Activated CD8-positive, alpha-beta T cell treated with anti-CD3 and anti-CD28 coated beads for 36 hours (primary cell): ENCODE results near the gene ESRRB. TPM values are rescaled to one million over a fixed set of nuclear protein-coding genes. Genes with fewer than 3 reads are reported as not detected.

Experiments used
- ATAC-seq: fragments of 200-7000 bp; cut with Tn5 transposase; one replicate; pipeline ENCODE4 v1.10.0; 2021; ENCODE audit warnings: mild to moderate bottlenecking, moderate library complexity
- CTCF ChIA-PET: fragments of 350-600 bp; sonication (Branson Sonifier 250); formaldehyde crosslinking; loops from one replicate; lab custom pipeline; 2021; ENCODE audit warnings: antibody characterized with exemption; lab: Charles Lee
- POLR2A ChIA-PET: fragments of 350-600 bp; sonication (Branson Sonifier 250); formaldehyde crosslinking; loops from one replicate; lab custom pipeline; 2021; ENCODE audit warnings: antibody characterized with exemption; lab: Charles Lee
- DNase-seq: peaks from one replicate; pipeline ENCODE4 v3.0.0-alpha.2; 2020
- H3K27ac Mint-ChIP-seq: one replicate; pipeline ENCODE4 v1.8.0; 2021; ENCODE audit warnings: mild to moderate bottlenecking, mixed read lengths
- H3K27me3 Mint-ChIP-seq: one replicate; pipeline ENCODE4 v1.8.0; 2021; ENCODE audit warnings: mixed read lengths
- H3K36me3 Mint-ChIP-seq: one replicate; pipeline ENCODE4 v1.8.0; 2021; ENCODE audit warnings: low read depth, mixed read lengths
- H3K4me1 Mint-ChIP-seq: one replicate; pipeline ENCODE4 v1.8.0; 2021; ENCODE audit warnings: low read depth, mixed read lengths
- H3K4me3 Mint-ChIP-seq: one replicate; pipeline ENCODE4 v1.8.0; 2021; ENCODE audit warnings: mild to moderate bottlenecking, moderate library complexity, mixed read lengths
- H3K9me3 Mint-ChIP-seq: one replicate; pipeline ENCODE4 v1.8.0; 2021; ENCODE audit warnings: mixed read lengths
- intact Hi-C: fragments of 100-400 bp; cut with micrococcal nuclease; formaldehyde crosslinking; loops from one replicate; pipeline ENCODE4 v1.10.0; 2022
- total RNA-seq, 2 experiments: library from RNA; stranded (reverse); gene quantifications; one replicate each; pipeline ENCODE4 v1.2.3, GENCODE V29; 2021
- TF ChIP-seq, protein P1 (sequence below): fragments of 200-600 bp; IDR thresholded peaks from one replicate; pipeline ENCODE4 v1.8.0; 2022; ENCODE audit warnings: antibody characterized with exemption, mild to moderate bottlenecking

ESRRB gene
- total RNA-seq, 2 experiments from 2014 or later: 0.18 to 0.27 TPM

DNA sequence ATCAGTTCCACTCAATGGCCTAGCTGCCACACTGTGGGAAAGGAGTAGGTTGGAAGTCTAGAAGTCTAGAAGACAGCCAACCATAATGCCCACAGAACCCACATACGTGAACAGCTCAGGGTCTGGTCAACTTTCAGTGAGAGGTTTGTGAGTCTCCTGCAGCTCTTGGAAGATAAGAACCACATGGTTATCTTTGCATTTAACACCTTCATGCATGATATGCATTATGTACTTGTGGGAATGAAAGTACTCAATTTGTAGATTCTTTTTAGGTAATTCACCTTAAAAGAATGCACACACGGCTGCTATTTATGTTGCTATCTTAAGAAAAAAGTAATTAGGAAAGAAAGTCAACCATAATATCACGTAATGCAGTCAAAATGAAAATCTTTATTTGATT, 126.7 kb downstream of the ESRRB start:
- TF ChIP-seq, protein P1, sequence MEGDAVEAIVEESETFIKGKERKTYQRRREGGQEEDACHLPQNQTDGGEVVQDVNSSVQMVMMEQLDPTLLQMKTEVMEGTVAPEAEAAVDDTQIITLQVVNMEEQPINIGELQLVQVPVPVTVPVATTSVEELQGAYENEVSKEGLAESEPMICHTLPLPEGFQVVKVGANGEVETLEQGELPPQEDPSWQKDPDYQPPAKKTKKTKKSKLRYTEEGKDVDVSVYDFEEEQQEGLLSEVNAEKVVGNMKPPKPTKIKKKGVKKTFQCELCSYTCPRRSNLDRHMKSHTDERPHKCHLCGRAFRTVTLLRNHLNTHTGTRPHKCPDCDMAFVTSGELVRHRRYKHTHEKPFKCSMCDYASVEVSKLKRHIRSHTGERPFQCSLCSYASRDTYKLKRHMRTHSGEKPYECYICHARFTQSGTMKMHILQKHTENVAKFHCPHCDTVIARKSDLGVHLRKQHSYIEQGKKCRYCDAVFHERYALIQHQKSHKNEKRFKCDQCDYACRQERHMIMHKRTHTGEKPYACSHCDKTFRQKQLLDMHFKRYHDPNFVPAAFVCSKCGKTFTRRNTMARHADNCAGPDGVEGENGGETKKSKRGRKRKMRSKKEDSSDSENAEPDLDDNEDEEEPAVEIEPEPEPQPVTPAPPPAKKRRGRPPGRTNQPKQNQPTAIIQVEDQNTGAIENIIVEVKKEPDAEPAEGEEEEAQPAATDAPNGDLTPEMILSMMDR: no peak

DNA sequence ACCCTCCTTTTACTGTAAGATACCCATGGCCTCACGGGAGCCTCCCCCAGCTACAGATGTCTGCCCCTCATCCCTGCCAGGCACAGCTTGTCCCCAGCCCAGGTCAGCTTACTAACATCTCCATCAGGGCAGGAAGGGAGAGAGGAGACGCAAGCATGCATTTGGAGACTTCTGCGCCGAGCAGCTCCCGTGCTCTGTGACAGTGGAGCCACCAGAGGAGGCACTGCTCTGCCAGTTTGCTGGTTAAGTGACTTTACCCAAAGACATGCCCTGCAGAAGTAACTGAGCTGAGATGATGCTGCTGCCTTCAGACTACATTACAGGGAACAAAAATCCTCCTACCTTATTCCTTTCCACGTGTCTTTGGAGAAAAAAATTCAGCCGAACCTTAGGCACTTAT, 133.4 kb downstream of the ESRRB start:
- Mint-ChIP-seq H3K27me3 (peaks cover 17% of the 10 kb centered on the region), H3K4me1 (peaks cover 6% of the 10 kb centered on the region), H3K4me3 (no peak overlapping the region), H3K9me3 (no peaks in the 10 kb centered on the region), H3K36me3 (no peaks in the 10 kb centered on the region), H3K27ac (no peak overlapping the region)
- TF ChIP-seq, protein P1: no peak
- no peak for DNase-seq
- intact Hi-C loops: no loop called here
- no peak for ATAC-seq
- ChIA-PET CTCF (no interaction called here), POLR2A (no interaction called here)

More for the DNA sequence above, 126.7 kb downstream of the ESRRB start:
- DNase-seq: no peak
- Mint-ChIP-seq H3K4me3 (no peak overlapping the region), H3K27me3 (peaks cover 4% of the 10 kb centered on the region), H3K9me3 (no peaks in the 10 kb centered on the region), H3K36me3 (no peaks in the 10 kb centered on the region), H3K4me1 (peaks cover 6% of the 10 kb centered on the region), H3K27ac (no peak overlapping the region)
- ChIA-PET POLR2A (no interaction called here), CTCF (no interaction called here)
- ATAC-seq: no peak
- intact Hi-C loops: no loop called here

DNA sequence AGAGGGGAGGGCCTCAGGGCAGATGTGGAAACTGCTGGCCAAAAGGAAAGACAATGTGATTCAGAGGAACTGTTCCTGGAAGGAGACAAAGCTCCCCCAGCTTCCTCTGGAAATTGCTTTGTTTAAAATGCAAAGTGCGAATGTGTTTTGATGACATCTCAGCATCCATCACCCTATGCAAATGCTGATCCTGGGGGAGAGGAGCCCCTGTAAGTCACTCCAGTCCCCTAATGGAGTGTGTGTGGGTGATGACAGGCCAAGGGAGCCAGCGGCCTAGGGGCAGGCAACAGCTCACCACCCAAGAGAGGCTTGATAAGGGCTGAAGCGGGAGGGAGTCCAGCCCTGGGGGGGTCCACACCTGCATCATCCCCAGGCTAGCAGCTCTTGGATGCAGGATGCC, 134.2 kb downstream of the ESRRB start:
- intact Hi-C loops: no loop called here
- ATAC-seq: no peak

DNA sequence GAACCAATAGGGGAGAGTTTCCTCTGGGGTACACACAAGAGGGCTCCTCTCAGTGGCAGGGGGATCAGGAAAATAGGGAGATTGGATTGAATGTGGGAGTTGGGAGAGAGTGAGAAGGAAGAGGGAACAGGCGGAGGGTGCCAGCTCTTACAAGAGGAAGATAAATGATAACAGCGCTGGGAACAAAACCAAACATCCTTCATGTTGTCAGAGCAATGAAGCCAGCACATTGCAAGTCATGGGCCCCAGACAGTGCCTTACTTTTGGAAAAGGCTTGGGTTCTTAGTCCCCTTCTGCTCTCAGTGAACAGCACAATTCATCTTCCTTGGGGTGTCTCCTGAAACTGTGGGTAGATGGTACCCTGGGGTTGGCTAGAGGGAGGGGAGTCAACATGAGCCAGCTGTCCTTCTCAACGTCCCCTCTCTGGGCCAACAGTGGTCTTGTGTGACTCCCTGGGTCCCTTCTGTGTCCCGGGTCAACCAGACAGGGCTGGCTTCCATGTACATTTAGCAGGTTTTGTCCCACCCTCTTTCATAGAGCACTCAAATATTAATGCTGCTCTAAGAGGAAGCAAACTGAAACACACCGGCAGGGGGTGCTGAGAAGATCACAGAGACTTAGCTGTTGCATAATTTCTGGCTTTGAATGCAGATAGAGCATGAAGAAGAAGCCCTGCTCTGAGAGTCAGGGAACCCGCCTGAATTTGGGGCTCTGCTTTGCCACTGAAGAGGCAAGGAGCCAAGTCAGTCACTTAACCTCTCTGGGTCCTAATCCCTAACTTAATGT, 138.5 kb downstream of the ESRRB start:
- intact Hi-C loops: no loop called here
- TF ChIP-seq, protein P1: no peak
- Mint-ChIP-seq H3K4me3 (no peak overlapping the region), H3K4me1 (no peaks in the 10 kb centered on the region), H3K27me3 (peaks cover 12% of the 10 kb centered on the region), H3K27ac (no peak overlapping the region), H3K9me3 (no peaks in the 10 kb centered on the region), H3K36me3 (no peaks in the 10 kb centered on the region)
- ChIA-PET POLR2A (no interaction called here), CTCF (interaction anchor here (0.9 kb wide), 1 partner anchor 133 kb away, joined by 3 read pairs; no protein-coding TSS in a partner anchor)
- DNase-seq: peak; percentile 46
- ATAC-seq: no peak

More for the DNA sequence above, 134.2 kb downstream of the ESRRB start:
- Mint-ChIP-seq H3K9me3 (no peaks in the 10 kb centered on the region), H3K27ac (no peak overlapping the region), H3K27me3 (peaks cover 17% of the 10 kb centered on the region), H3K4me3 (no peak overlapping the region), H3K36me3 (no peaks in the 10 kb centered on the region), H3K4me1 (peaks cover 6% of the 10 kb centered on the region)
- CTCF ChIA-PET: no interaction called here
- no peak for DNase-seq
- POLR2A ChIA-PET: no interaction called here
- TF ChIP-seq, protein P1: no peak

DNA sequence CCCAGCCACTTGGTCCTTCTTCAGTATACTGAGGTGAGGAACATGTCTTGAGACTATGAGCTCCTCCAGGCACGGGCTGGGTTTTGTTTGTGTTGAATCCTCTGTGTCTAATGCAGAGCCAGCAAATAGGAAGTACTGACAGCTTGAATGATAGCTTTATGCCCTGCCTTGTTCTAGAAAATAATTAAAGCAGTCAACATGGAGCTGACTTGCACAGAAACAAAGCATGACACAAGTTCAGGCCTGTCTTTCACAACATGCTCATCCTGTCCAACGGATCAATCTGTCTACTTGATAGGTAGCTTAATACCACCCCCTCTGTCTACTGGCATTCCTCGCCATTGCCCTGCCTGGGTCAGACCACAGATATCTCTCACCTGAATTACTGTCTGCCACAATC, 140.9 kb downstream of the ESRRB start:
- ChIA-PET CTCF (no interaction called here), POLR2A (no interaction called here)
- peaks cover 17% of the 10 kb centered on the region for H3K27me3 Mint-ChIP-seq
- intact Hi-C loops: no loop called here
- no peak for ATAC-seq
- H3K9me3 Mint-ChIP-seq: peaks cover 7% of the 10 kb centered on the region
- H3K36me3 Mint-ChIP-seq: no peaks in the 10 kb centered on the region
- TF ChIP-seq, protein P1: no peak
- no peak overlapping the region for H3K27ac Mint-ChIP-seq
- no peak for DNase-seq
- H3K4me3 Mint-ChIP-seq: no peak overlapping the region
- no peaks in the 10 kb centered on the region for H3K4me1 Mint-ChIP-seq
